Brain microvascular endothelial cell (primary cell): ENCODE results near the gene SART1.
A peak's percentile ranks its signal among the peaks of the same experiment; 100 is the strongest.

Experiments
- DNase-seq: peaks from one replicate; pipeline ENCODE4 v3.0.0-alpha.2; 2020
- H3K27ac ChIP-seq: fragments of 250-450 bp; sonication (Bioruptor Pico); 2 replicates; pipeline ENCODE4 v1.5.1; 2020; ENCODE audit warnings: mild to moderate bottlenecking, moderate library complexity
- H3K27me3 ChIP-seq: fragments of 250-450 bp; sonication (Bioruptor Pico); replicated peaks from 2 replicates; pipeline ENCODE4 v1.5.1; 2020; ENCODE audit warnings: mild to moderate bottlenecking
- H3K36me3 ChIP-seq: fragments of 250-450 bp; sonication (Bioruptor Pico); replicated peaks from 2 replicates; pipeline ENCODE4 v1.5.1; 2020; ENCODE audit warnings: mild to moderate bottlenecking
- H3K4me3 ChIP-seq: 2 replicates; pipeline ENCODE4 v1.5.1; 2011; ENCODE audit warnings: low read depth, mild to moderate bottlenecking, control low read depth, low read length, moderate library complexity
- in situ Hi-C: cut with HindIII; loops from 2 replicates; pipeline ENCODE4 v1.10.0; 2017; ENCODE audit warnings: low sequenced_read_pairs, low pct_ligation_motif_present
- TF ChIP-seq, protein P1 (sequence below): IDR thresholded peaks from 2 replicates; pipeline ENCODE4 v1.5.1; 2011; ENCODE audit warnings: low read depth, mild to moderate bottlenecking, moderate library complexity, low read length, control low read depth, inconsistent platforms; ENCODE audit errors: missing control alignments

The SART1 gene

DNA sequence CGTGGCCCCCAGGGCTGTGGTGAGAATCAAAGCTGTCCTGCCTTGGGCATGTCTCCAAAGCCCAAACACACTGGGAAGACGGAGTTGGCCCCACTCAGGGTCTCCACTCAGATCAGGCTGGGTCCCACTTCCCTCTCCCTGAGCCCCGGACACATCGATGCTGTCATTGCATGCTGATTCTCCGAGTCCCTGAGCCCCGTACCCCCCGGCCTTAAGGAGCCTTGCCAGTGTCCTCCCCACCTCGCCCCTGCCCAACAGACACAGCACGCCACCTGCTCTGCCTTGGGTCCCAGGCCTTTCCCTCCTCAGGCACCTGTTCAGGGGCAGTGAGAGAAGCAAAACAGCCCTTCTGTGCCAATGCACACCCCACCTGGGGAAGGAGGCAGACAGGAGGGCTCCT, 25.8 kb downstream of the SART1 start:
- in situ Hi-C loops = no loop called here
- Histone ChIP-seq H3K27me3 (no peaks in the 10 kb centered on the region), H3K36me3 (no peaks in the 10 kb centered on the region), H3K27ac (no peak overlapping the region), H3K4me3 (no peak overlapping the region)
- TF ChIP-seq, protein P1, sequence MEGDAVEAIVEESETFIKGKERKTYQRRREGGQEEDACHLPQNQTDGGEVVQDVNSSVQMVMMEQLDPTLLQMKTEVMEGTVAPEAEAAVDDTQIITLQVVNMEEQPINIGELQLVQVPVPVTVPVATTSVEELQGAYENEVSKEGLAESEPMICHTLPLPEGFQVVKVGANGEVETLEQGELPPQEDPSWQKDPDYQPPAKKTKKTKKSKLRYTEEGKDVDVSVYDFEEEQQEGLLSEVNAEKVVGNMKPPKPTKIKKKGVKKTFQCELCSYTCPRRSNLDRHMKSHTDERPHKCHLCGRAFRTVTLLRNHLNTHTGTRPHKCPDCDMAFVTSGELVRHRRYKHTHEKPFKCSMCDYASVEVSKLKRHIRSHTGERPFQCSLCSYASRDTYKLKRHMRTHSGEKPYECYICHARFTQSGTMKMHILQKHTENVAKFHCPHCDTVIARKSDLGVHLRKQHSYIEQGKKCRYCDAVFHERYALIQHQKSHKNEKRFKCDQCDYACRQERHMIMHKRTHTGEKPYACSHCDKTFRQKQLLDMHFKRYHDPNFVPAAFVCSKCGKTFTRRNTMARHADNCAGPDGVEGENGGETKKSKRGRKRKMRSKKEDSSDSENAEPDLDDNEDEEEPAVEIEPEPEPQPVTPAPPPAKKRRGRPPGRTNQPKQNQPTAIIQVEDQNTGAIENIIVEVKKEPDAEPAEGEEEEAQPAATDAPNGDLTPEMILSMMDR = no peak
- no peak for DNase-seq

DNA sequence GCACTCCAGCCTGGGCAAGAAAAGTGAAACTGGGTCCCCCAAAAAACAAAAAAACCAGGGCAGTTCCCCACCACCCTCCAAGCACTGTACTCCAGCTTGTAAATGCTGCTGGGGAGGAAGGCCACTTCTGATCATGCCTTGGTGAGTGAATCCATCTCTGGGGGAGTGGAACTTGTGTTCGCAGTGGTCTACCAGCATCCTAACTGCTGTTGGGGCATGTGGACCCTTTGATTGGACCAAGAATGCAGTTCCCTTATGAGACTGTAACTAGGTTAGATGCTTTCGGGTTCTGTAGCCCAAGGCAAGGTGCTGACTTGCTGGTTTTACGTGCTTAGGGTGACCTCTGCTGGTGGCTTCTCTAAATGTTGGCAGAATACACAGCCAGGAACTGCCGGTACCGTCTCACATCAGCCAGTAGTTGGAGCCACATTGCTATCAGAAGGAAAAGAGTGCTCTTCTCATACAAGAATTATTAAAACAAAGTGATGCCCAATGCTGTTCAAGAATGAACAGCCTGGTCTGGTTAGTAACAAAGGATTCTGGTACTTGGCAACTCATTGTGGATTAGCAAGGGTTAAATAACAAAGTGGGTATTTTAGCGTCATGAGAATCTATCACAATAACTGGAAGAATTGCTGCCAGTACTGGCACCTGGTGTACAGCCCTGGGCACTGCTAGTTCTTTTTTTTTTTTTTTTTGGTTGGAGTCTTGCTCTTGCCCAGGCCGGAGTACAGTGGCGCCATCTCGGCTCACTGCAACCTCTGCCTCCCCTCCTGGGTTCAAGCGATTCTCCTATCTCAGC, 27.5 kb downstream of the SART1 start:
- H3K27me3 ChIP-seq = no peaks in the 10 kb centered on the region
- H3K27ac ChIP-seq = no peak overlapping the region
- no peak overlapping the region for H3K4me3 ChIP-seq
- TF ChIP-seq, protein P1 = peak; percentile 94
- in situ Hi-C loops = no loop called here
- DNase-seq = peak; percentile 95
- no peaks in the 10 kb centered on the region for H3K36me3 ChIP-seq

DNA sequence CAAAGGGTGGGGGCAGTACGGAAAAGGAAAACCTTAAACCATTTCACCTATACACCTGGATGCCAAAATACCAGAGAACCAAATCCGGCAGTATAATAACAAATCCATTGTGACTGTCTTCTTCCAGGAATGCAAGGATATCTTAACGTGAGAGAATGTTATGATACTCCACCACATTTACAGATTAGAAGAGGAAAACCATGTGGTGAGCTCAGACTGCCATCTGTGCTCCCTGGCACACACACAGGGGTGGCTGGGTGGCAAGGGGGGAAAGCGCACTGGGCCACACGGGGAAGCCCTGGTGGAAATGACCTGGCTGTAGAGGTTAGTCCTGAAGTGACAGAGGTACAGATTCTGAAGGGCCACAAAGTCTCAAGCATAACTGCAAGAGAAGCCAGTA, 30.5 kb downstream of the SART1 start:
- in situ Hi-C loops = no loop called here
- H3K27ac ChIP-seq = no peak overlapping the region
- H3K4me3 ChIP-seq = no peak overlapping the region
- H3K27me3 ChIP-seq = no peaks in the 10 kb centered on the region
- TF ChIP-seq, protein P1 = no peak
- no peak for DNase-seq
- H3K36me3 ChIP-seq = peaks cover 4% of the 10 kb centered on the region

DNA sequence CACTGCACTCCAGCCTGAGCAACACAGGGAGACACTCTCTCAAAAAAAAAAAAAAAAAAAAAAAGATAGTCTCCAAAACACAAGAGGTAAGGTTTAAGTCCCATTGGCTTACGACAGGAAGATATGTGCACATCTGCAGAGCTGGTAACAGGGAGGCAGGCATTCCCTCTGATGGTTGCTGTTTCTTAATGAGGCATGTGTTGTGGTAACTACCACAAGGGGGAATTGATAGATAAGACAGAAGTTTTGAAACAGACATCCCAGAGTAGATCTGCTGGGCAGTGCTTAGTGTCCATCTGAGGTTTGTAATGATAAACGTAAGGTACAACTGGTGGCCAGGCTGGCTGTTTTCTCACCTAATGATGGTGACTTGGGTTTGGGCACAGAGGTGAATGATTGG, 35.8 kb downstream of the SART1 start:
- Histone ChIP-seq H3K27ac (no peak overlapping the region), H3K27me3 (no peaks in the 10 kb centered on the region), H3K4me3 (no peak overlapping the region), H3K36me3 (peaks cover 36% of the 10 kb centered on the region)
- in situ Hi-C loops = no loop called here
- no peak for DNase-seq
- TF ChIP-seq, protein P1 = no peak

DNA sequence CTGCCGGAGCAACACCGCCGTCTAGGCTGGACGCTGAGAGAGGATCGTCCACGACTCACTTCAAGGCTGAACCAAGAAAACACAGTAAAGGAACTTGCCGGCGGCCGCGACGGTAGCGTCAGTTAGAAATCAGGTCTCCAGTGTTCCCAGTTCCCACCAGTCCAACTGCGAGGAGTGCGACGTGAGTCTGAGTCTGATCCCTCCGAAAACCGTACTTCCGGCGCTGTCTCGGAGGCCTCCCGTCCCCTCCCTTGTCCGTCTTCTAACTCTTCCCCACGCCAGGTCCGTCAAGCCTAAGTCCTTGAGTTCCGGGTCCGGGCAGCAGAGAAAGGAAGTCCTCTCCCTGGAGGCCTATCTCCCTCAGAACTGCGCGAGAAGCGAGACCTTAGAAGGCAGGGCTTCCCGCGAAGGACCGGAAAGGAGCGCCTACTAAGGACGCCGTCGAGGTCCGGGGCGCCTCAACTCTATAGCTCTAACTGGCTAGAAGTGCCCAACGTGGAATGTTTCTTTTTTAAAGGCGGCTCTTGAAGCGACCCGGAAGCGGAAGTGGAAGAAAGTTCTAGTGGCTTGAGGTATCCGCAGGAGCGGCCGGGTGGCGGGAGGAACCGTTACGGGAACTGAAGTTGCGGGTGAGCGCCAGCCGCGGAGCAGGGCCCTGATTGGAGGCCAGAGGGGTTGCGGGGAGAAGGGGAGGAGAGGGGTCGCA, 40.6 kb downstream of the SART1 start, which contains the start of the genes BANF1 and EIF1AD:
Gene BANF1, plus strand, starts transcription at position 562 of the 706 bp plus-strand sequence. CDS start 748 bp downstream, outside the sequence.
Gene EIF1AD, minus strand, starts transcription at position 216 of the 706 bp plus-strand sequence. CDS start 1,768 bp downstream, outside the sequence.
- TF ChIP-seq, protein P1 = no peak
- in situ Hi-C loops = no loop called here
- DNase-seq = peak; percentile 95
- Histone ChIP-seq H3K4me3 (peak within 1 kb of the TSS; percentile 99), H3K27ac (peak within 1 kb of the TSS; percentile 87), H3K27me3 (no peaks in the 10 kb centered on the region), H3K36me3 (peaks cover 39% of the 10 kb centered on the region)
